Astrocyte of the hippocampus (primary cell): ENCODE measurements around the gene NADK2.

ENCODE experiments used
- DNase-seq: peaks from one replicate; pipeline ENCODE4 v3.0.0; 2011; ENCODE audit warnings: low read depth, low spot score

The NADK2 gene

GRCh38 chr5:36162810-36163486 lies 78.8 kb downstream of the NADK2 start:
- no peak for DNase-seq

- no peak for DNase-seq
These were observed 80.4 kb downstream of the NADK2 start for GRCh38 chr5:36161361-36161760.

- DNase-seq: no peak
These were observed 81.1 kb downstream of the NADK2 start for GRCh38 chr5:36160617-36161016.

DNA sequence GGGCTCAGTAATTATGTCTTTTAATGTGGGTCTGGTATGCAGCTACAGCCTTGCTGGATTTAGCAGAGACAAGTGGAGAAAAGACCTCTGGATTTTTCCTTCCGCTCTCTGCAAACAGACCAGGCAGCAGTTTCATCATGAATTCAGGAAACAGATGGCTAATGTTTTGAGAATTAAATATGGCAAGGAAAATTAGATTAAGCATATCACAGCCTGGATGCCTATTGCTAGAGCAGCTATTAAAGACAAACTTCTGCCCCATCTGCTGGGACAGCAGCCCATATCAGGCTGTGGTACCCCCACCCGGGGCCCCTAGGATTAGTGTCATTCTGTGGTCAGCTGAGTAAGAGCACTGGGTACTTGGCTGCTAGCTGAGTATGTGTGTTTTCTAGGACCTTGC lies 83.6 kb downstream of the NADK2 start:
- DNase-seq: peak; percentile 31

DNA sequence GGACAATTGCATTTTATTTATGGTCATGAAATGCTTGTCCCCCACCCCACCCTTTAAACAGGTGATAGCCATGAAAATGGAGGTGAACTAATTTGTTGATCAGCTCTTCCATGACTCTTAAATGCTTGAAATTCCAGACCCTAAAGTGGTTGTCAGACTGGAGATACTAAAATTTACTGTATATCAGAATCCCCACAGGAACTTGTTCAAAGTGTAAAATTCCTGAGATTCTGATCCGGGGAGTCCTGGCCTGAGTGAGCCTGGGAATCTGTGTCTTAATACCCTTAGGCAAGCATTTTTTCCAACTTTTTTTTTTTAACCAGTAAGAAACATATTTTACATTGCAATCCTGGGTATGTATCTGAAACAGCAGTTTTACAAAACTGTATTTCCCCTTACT lies 85.1 kb downstream of the NADK2 start:
- peak; percentile 53 for DNase-seq

GRCh38 chr5:36156121-36156601 lies 85.6 kb downstream of the NADK2 start:
- no peak for DNase-seq

DNA sequence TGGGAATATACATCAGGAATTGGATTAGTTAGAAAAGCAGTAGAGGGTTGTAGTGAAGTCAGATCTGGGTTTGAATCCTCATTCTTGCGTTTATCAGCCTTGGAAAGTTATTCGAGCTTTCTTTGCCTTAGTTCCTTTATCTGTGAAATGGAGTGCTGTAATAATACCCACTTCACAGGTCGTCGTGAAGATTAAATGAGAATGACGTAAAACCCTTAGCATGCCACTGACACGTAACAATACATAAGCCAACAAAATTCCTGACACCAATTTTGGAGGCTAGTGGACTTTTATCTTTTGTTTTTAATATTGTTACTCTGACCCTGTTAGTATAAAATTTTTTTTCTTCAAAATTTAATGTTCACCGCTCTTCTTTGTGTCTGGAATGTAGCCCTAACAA lies 86.4 kb downstream of the NADK2 start:
- DNase-seq: no peak

- no peak for DNase-seq
These were observed 88.0 kb downstream of the NADK2 start for GRCh38 chr5:36153726-36154125.

DNA sequence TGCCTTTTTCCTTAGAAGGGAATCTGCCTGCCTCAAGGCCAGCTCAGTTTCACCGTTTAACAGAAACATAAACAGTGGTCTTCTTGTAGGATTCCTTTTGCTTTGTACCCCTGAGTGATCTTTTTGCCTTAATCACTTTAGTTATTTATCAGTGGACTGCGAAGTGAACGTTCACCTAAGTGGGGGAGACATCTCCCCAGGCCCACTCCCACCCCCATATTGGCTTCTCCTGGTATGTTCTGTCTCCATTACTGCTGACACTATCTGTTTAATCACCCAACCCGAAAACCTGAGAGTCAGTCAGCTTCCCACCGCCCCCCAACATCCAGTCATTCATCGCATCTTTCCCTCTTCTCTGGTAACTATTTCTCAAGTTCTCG lies 88.4 kb downstream of the NADK2 start:
- DNase-seq: no peak

DNA sequence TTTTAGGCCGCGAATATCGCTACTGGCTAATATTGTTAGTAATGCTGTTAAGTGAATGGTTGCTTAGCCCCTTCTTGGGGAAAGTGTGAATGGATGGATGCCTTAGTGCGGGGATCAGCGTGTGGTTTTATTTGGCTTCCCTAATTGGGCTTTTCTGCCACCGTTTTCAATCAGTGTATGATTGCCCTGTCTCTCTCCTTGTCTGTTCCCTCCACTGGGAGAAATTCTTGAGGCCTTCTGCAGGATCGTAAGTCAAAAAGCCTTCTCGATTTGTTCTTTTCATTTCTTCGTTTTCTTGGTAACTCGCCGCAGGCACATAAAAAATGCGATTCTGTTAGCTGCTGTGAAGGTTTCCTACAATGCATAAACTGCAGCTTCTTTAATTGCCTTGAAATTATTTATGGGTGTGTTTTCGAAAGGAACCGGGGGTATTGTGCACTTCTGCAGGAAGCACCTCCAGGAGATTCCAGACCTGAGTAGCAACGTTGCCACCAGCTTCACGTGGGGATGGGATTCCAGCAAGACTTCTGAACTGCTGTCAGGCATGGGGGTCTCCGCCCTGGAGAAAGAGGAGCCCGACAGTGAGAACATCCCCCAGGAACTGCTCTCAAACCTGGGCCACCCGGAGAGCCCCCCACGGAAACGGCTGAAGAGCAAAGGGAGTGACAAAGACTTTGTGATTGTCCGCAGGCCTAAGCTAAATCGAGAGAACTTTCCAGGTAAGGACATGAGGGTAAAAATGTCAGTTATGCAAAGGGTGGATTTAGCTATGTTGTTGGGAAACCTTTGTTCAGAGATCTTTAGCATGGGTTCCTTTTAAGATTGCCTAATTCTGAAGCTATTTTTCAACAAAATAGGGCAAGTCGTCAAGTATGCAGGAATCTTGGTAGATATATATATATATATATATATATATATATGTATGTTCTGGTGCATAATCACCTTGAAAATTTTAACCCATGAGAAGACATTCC lies 89.1 kb downstream of the NADK2 start:
- peak; percentile 26 for DNase-seq

- peak; percentile 99 for DNase-seq
These were observed 90.0 kb downstream of the NADK2 start, which contains the start of the genes LMBRD2 and SKP2 for GRCh38 chr5:36151434-36152323. Gene LMBRD2 (minus strand): TSS chr5:36151887. CDS start chr5:36143349, 8,538 bp downstream. Gene SKP2 (plus strand): TSS chr5:36152111. CDS start chr5:36152263, 152 bp downstream.

DNA sequence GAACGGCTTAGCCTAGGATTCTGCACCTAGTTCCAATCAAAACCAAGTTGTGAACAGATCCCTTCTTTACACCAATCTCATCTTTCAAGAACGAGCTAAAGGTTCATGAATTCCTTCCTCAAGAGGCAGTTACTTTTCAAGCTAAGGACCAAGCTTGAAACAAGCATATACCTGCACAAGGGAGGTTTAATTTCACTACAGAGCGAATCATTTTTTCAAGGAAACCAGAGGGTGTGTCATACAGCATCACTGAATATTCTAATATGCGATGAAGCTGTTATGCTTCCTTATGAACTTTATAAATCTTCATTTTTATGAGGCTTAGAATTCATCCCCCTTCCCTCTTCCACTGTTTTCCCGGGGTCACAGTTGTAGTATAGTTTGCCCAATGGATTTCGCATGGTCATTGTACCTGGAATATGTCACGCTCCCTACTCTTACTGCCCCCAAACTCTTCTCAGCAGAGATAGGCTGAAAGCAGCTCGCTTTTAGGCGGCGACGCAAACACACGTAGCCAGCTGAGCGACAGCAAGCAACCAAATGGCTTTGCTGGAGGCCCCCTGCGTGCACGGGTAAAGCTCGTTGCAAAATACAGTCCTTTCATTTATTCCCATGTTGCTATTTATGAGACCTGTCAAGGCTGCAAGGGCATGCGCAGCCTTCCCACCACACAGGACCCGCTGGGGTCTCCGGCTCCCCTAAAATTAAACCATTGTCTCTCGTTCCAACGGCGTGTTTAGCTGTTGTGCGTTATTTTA lies 90.9 kb downstream of the NADK2 start:
- peak; percentile 53 for DNase-seq

GRCh38 chr5:36147681-36148080 lies 94.0 kb downstream of the NADK2 start:
- DNase-seq: no peak

DNA sequence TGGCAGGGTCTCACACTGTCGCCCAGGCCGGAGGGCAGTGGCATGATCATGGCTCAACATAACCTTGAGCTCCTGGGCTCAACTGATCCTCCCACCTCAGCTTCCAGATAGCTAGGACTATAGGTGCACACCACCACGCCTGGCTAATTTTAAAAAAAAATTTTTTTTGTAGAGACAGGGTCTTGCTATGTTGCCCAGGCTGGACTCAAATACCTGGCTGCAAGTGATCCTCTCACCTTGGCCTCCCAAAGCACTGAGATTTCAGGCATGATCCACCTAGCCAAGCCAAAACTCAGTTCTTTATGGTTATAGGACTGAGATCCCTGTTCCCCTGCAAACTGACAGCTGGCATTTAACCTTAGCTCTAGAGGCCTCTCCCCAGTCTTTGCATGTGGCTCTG lies 95.3 kb downstream of the NADK2 start:
- DNase-seq: no peak

- no peak for DNase-seq
These were observed 96.4 kb downstream of the NADK2 start for GRCh38 chr5:36145311-36145710.
